ENCODE results near the gene LRMDA. TPM values are rescaled to one million over a fixed set of nuclear protein-coding genes. Genes with fewer than 3 reads are reported as not detected.

The LRMDA gene
- total RNA-seq, 2 experiments from 2014 or later: not detected

DNA sequence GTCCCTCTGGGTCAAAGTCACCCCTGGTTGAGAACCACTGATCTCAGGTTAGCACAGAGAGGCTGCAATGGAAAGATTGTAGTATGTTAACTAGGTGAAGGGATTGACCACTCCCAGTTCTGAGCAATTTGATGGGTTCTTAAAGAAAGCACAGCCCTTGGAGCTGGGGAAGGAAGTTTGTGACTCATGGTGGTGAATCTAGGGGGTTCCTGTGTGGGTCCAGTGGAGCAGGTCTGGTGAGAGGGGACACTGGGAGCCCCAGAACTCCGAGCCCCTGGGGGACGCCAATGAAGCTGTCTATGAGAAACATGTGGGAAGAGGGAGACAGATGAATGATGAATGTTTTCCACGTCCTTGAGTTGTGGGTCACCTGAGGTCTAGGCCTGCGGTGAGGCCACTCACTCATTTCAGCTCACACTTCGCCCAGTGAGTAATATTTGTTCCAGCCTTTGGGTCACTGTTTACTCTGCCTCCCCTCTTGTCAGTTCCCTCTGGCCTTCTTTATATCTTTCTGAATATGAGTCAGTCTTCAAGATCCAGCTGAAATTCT, 341.9 kb downstream of the LRMDA start:
- CTCF ChIA-PET: no interaction called here
- no peak for DNase-seq
- Mint-ChIP-seq H3K36me3 (ENCODE audit: low read depth) (no peaks in the 10 kb centered on the region), H3K4me1 (ENCODE audit: low read depth) (peaks cover 13% of the 10 kb centered on the region), H3K4me3 (no peak overlapping the region), H3K27me3 (ENCODE audit: low read depth) (peaks cover 1% of the 10 kb centered on the region), H3K27ac (no peak overlapping the region), H3K9me3 (no peaks in the 10 kb centered on the region)
- intact Hi-C loops (cut with micrococcal nuclease): no loop called here

DNA sequence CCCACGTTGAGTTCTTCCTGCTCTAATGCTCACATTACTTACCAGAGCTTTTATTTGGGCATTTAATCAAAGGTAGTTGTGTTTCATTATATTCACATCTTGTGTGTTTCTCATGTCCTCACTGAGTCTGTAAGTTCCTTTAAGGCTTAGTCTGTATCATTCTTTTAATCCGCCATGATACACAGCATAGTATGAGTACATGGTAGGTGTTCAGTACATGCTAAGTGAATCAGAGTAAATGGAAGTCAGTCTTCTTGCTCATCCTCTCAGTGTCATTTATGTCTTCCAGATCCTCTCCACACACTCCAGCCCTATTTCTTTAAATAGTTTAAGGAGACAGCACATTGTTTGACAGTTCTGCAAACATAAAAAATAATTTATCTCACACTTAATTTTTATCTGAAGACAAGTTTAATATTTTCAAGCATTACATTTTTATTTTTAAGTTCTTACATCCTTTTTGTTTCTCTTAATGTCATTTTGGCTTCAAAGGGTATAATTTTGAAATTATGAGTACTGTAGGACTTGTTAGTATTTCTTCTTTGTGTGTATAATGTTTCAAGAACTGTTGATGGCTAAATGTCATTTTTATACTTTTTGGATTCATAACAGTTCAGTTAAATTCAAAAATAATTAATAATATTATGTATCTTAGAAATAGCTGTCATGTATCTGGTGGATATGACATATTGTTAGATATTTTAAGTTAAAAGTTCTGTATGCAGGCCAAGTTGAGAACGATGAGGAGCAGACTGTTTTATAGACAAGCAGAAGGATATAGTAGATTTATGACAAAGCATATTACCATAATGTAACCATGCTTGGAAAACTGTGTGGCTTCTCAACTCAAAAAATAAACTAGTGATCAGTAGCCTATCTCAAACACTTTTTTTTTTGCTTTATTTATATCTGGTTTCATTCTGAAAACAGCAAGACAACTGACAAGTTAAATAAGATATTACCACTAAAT, 342.7 kb downstream of the LRMDA start:
- Mint-ChIP-seq H3K4me1 (ENCODE audit: low read depth) (peaks cover 13% of the 10 kb centered on the region), H3K4me3 (no peak overlapping the region), H3K36me3 (ENCODE audit: low read depth) (no peaks in the 10 kb centered on the region), H3K9me3 (no peaks in the 10 kb centered on the region), H3K27ac (no peak overlapping the region), H3K27me3 (ENCODE audit: low read depth) (peaks cover 3% of the 10 kb centered on the region)
- CTCF ChIA-PET: no interaction called here
- intact Hi-C loops (cut with micrococcal nuclease): no loop called here
- no peak for DNase-seq

DNA sequence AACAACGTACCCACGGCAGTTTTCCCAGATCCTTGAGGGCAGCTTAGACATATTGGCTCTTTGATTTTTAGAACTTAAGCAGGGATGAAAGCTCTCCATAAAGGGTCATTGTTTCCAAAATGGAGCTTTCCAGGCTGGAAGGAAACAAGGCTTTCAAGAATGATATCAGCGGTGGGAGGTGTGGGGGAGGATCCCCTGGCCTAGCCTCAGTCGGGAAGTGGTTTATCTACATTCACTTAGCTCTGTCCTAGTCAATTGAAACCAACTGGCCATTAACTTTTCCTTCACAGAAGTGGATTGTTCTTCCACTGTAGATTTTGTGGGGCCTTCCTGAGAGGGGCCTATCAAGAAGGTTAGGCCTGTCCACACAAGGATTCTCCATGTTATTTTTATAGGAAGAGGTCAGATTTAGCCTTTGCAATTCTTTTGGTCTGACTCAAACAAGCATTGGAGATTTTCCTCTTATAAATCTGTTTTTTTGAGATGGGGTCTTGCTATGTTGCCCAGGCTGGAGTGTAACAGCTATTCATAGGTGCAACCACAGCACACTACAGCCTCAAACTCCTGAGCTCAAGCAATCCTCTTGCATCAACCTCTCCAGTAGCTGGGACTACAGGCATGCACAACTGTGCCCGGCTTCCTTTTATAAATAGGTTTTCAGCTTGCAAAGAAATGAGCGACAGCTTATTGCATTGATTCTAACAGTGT, 343.5 kb downstream of the LRMDA start:
- H3K36me3 Mint-ChIP-seq (ENCODE audit: low read depth): no peaks in the 10 kb centered on the region
- peaks cover 13% of the 10 kb centered on the region for H3K4me1 Mint-ChIP-seq (ENCODE audit: low read depth)
- no peaks in the 10 kb centered on the region for H3K9me3 Mint-ChIP-seq
- peaks cover 3% of the 10 kb centered on the region for H3K27me3 Mint-ChIP-seq (ENCODE audit: low read depth)
- intact Hi-C loops (cut with micrococcal nuclease): no loop called here
- no peak for DNase-seq
- no peak overlapping the region for H3K4me3 Mint-ChIP-seq
- CTCF ChIA-PET: no interaction called here
- H3K27ac Mint-ChIP-seq: no peak overlapping the region

DNA sequence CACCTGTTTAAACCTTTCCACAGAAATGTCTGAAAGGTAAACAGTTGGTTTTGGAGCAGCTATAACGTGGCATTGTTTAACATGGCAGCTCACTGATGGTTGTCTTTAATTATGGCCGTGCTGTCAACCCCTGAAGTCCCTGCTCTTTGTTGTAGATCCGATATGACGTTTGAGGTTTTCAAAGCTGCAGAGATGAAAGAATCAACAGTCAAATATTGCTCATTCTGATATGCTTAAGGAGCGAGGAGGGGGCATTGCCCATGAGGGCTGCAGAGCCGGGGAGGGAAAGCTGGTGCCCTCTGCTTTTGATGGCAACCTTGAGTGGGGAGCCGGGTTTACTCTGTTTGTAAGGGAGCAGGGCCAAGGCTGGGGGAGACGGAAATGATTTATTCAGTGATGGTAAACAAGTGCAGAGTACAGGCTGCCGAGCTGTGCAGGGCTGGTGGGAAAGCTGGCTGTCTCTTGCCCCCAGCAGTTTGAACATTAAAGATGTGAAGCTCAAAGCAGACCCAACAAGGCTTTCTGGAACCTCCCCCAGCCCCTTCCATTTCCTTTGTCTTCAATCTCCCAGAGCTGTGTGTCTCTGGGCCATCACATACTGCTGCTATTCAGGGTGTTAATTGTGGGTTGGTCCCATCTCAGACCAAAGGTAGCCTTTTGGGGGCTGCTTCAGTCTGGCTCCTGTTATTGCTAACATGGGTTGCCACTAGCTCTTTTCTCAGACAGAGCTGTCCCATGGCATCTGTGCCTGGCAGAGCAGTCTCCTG, 345.5 kb downstream of the LRMDA start:
- peaks cover 7% of the 10 kb centered on the region for H3K4me1 Mint-ChIP-seq (ENCODE audit: low read depth)
- peaks cover 3% of the 10 kb centered on the region for H3K27me3 Mint-ChIP-seq (ENCODE audit: low read depth)
- no peaks in the 10 kb centered on the region for H3K9me3 Mint-ChIP-seq
- no peak overlapping the region for H3K27ac Mint-ChIP-seq
- DNase-seq: no peak
- H3K4me3 Mint-ChIP-seq: no peak overlapping the region
- intact Hi-C loops (cut with micrococcal nuclease): no loop called here
- H3K36me3 Mint-ChIP-seq (ENCODE audit: low read depth): no peaks in the 10 kb centered on the region
- CTCF ChIA-PET: no interaction called here

DNA sequence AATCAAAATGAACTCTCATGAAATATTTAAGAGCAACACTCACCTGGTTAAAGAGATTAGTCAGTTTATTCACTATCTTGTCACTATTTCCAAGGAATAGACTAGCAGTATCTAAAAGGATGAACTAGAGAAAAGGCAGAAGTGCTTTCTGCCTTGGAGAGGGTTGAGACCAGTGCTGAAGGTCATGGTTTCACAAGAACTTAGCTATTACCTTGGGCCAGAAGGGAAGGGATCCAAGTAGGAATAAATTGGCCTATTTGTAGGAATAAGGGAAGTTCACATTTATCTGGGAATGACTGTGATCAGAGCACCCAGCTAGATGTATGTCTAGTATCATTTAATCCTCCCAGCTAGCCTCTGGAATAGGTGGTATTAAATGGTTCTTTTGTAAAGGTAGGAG, 347.2 kb downstream of the LRMDA start:
- Mint-ChIP-seq H3K27ac (no peak overlapping the region), H3K9me3 (no peaks in the 10 kb centered on the region), H3K4me3 (no peak overlapping the region), H3K27me3 (ENCODE audit: low read depth) (peaks cover 7% of the 10 kb centered on the region), H3K36me3 (ENCODE audit: low read depth) (no peaks in the 10 kb centered on the region), H3K4me1 (ENCODE audit: low read depth) (no peaks in the 10 kb centered on the region)
- intact Hi-C loops (cut with micrococcal nuclease): no loop called here
- no peak for DNase-seq
- CTCF ChIA-PET: interaction anchor here (0.8 kb wide), 1 partner anchor 132 kb away, joined by 3 read pairs; no protein-coding TSS in a partner anchor

DNA sequence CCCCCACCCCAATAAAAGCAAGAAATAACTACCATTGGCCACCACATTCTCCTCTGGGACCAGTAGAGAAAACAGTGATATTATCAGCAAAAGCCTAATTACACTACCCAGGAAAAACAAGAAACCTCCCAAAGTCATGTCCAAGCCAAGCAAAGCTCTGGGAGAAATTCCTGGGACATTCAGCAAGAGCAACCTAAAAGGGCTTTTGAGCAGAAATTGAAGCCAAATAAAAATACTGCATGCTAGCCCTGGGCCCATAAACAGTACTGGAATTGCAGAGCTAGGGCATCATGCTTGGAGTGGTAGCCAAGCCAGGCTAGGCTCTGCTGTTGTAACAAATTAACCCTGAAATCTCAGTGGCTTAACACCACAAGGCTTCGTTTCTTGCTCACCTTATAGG, 347.9 kb downstream of the LRMDA start:
- no peak overlapping the region for H3K27ac Mint-ChIP-seq
- no peak overlapping the region for H3K4me3 Mint-ChIP-seq
- CTCF ChIA-PET: interaction anchor here (0.8 kb wide), 1 partner anchor 131 kb away, joined by 3 read pairs; no protein-coding TSS in a partner anchor
- no peaks in the 10 kb centered on the region for H3K9me3 Mint-ChIP-seq
- no peaks in the 10 kb centered on the region for H3K36me3 Mint-ChIP-seq (ENCODE audit: low read depth)
- no peaks in the 10 kb centered on the region for H3K4me1 Mint-ChIP-seq (ENCODE audit: low read depth)
- intact Hi-C loops (cut with micrococcal nuclease): no loop called here
- DNase-seq: no peak
- H3K27me3 Mint-ChIP-seq (ENCODE audit: low read depth): peaks cover 7% of the 10 kb centered on the region

DNA sequence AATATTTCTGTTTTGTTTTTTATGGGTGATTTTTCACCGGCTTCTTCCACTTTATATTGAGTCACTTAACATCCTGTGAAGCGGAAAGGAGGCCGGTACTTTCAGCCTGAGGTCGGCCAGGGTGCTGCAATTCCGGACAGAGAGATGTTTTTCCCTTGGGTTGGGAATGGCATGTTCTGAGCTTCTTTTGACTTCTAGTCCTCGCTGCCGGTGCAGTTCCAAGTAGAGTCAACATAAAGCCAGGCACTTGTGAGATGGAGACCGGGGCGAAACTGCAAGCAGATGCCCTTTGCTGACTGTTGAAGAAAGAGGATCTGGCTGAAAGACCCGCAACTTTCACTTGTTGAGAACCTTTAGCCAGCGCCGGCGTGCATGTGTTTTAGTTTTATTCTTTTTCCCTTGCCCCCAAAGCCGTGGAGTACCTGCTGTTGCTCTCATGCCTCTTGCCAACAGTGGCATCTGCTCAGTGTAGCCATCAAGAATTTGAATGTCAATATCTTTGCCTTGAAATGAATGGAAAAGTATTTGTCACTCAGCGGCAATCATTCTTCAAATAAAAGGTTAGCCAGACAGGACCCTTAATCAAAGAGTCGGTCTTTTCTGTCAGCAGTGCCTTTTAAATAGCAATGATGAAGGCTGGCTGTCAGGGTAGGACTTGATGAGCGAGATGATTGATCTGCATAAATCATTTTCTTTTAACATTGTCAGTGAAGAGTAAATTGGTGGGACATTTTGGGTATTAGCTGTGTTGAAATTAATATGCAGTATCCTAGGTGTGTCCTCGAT, 351.2 kb downstream of the LRMDA start:
- intact Hi-C loops (cut with micrococcal nuclease): no loop called here
- Mint-ChIP-seq H3K36me3 (ENCODE audit: low read depth) (no peaks in the 10 kb centered on the region), H3K4me1 (ENCODE audit: low read depth) (no peaks in the 10 kb centered on the region), H3K9me3 (no peaks in the 10 kb centered on the region), H3K27ac (no peak overlapping the region), H3K4me3 (no peak overlapping the region), H3K27me3 (ENCODE audit: low read depth) (peaks cover 7% of the 10 kb centered on the region)
- CTCF ChIA-PET: no interaction called here
- no peak for DNase-seq

DNA sequence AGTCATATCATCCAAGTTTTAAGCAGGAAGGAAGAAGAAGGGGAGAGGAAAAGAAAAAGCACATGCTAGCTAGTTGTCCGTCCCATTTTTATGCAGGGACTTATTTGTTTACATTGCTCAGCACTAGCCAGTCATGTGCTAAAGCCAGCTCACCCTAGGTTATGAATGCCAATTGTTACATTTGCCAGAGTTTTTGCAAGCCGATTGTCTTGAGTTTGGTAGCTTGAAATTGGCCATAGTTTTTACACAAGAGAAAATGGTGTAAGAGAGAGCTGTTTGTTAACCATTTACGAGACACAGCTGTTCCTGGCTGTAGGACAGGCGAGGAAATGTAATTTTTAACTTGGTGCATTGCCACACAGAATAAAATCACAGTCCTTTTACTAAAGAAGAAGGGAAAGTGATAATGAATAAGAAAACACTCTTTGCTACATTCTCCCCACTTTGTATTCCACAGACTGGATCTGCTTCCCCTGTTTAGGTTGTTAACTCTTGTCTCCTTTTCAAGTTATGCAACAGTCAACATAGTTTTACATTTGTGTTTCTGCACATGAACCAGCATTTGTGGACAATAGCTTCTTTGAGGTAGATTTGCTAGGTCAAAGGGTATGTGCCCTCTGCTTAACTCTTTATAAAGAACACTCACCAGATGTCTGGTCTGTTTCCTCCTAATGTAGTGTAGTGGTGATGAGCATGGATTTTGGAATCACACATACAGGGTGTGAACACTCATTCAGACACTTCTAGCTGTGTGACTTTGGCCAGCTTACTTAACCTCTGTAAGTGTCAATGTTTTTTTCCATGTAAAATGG, 357.2 kb downstream of the LRMDA start:
- no peaks in the 10 kb centered on the region for H3K27me3 Mint-ChIP-seq (ENCODE audit: low read depth)
- intact Hi-C loops (cut with micrococcal nuclease): no loop called here
- CTCF ChIA-PET: no interaction called here
- no peaks in the 10 kb centered on the region for H3K4me1 Mint-ChIP-seq (ENCODE audit: low read depth)
- H3K36me3 Mint-ChIP-seq (ENCODE audit: low read depth): no peaks in the 10 kb centered on the region
- H3K4me3 Mint-ChIP-seq: no peak overlapping the region
- H3K27ac Mint-ChIP-seq: no peak overlapping the region
- no peaks in the 10 kb centered on the region for H3K9me3 Mint-ChIP-seq
- no peak for DNase-seq

DNA sequence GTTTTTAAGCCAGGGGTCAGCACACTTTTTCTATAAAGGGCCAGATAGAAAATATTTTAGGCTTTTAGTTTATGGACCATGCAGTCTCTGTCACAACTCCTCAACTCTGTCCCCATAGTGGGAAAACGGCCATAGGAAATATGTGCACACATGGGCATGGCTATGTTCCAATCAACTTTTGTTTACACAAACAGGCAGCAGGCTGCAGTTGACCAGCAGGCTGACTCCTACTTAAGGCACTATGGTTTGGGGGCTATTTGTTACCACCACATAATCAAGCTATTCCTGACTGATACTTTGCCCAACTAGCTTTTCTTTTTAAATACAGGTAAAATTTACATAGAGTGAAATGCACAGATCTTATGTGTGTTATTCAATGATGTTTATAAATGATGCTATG, 362.4 kb downstream of the LRMDA start:
- H3K4me1 Mint-ChIP-seq (ENCODE audit: low read depth): no peaks in the 10 kb centered on the region
- no peaks in the 10 kb centered on the region for H3K36me3 Mint-ChIP-seq (ENCODE audit: low read depth)
- CTCF ChIA-PET: no interaction called here
- no peaks in the 10 kb centered on the region for H3K27me3 Mint-ChIP-seq (ENCODE audit: low read depth)
- H3K27ac Mint-ChIP-seq: no peak overlapping the region
- intact Hi-C loops (cut with micrococcal nuclease): no loop called here
- no peaks in the 10 kb centered on the region for H3K9me3 Mint-ChIP-seq
- H3K4me3 Mint-ChIP-seq: no peak overlapping the region
- no peak for DNase-seq

DNA sequence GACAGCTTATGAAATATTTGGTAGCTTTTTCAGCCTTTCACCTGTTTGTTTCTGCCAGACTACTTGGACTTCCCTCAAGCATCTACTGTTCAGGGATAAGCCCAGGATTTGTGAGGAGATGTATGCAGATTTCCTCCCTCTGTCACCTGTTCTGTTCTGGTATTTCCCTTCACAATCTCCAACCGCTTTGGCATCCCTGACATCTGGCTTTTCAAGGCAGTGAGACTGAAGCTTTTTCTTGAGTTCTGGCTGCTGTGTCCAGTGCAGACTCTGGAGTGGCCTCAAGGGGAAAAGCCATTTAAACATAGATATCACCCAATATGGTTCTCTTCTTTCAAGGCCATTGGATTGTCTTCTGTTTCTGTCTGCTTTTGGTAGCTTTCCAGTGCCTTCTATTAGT, 369.7 kb downstream of the LRMDA start:
- CTCF ChIA-PET: interaction anchor here (1.0 kb wide), 1 partner anchor 9 kb away, joined by 4 read pairs; no protein-coding TSS in a partner anchor

DNA sequence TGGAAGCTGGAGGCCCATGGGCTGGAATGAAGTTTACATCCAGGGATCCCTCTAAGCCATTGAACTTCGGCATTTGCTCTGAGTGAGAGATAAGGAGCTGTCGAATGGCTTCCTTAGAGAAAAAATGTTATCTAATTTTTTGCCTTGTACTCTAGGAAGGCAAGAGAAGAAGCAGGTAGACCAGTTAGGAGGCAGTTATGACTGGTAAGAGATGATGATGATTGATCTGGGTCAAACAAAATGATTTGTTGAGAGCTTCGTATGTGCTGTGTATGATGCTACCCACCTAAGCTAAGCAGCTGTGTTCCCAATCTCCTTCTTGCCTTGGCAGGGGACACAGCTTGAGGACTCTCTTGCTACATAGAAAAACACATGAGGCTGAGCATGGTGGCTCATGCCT, 370.2 kb downstream of the LRMDA start:
- no peaks in the 10 kb centered on the region for H3K9me3 Mint-ChIP-seq
- H3K27ac Mint-ChIP-seq: no peak overlapping the region
- CTCF ChIA-PET: interaction anchor here (1.0 kb wide), 1 partner anchor 8 kb away, joined by 4 read pairs; no protein-coding TSS in a partner anchor

More for the DNA sequence above, 369.7 kb downstream of the LRMDA start:
- H3K9me3 Mint-ChIP-seq: no peaks in the 10 kb centered on the region
- intact Hi-C loops (cut with micrococcal nuclease): no loop called here
- H3K4me3 Mint-ChIP-seq: no peak overlapping the region
- H3K27me3 Mint-ChIP-seq (ENCODE audit: low read depth): peaks cover 6% of the 10 kb centered on the region
- no peak overlapping the region for H3K27ac Mint-ChIP-seq
- no peak for DNase-seq
- no peaks in the 10 kb centered on the region for H3K36me3 Mint-ChIP-seq (ENCODE audit: low read depth)
- H3K4me1 Mint-ChIP-seq (ENCODE audit: low read depth): no peaks in the 10 kb centered on the region

More for the DNA sequence above, 370.2 kb downstream of the LRMDA start:
- no peak for DNase-seq
- no peaks in the 10 kb centered on the region for H3K4me1 Mint-ChIP-seq (ENCODE audit: low read depth)
- H3K4me3 Mint-ChIP-seq: no peak overlapping the region
- intact Hi-C loops (cut with micrococcal nuclease): no loop called here
- no peaks in the 10 kb centered on the region for H3K36me3 Mint-ChIP-seq (ENCODE audit: low read depth)
- peaks cover 6% of the 10 kb centered on the region for H3K27me3 Mint-ChIP-seq (ENCODE audit: low read depth)

Data from activated naive CD4-positive, alpha-beta T cell treated with anti-CD3 and anti-CD28 coated beads for 36 hours (primary cell).